ENCODE measurements around the gene CACNA1E.
"Not testable (repeated sequence)": the region's sequence is repeated elsewhere in the genome, so short reads cannot be mapped to it uniquely, and the experiment has no call there.

Gene CACNA1E

DNA sequence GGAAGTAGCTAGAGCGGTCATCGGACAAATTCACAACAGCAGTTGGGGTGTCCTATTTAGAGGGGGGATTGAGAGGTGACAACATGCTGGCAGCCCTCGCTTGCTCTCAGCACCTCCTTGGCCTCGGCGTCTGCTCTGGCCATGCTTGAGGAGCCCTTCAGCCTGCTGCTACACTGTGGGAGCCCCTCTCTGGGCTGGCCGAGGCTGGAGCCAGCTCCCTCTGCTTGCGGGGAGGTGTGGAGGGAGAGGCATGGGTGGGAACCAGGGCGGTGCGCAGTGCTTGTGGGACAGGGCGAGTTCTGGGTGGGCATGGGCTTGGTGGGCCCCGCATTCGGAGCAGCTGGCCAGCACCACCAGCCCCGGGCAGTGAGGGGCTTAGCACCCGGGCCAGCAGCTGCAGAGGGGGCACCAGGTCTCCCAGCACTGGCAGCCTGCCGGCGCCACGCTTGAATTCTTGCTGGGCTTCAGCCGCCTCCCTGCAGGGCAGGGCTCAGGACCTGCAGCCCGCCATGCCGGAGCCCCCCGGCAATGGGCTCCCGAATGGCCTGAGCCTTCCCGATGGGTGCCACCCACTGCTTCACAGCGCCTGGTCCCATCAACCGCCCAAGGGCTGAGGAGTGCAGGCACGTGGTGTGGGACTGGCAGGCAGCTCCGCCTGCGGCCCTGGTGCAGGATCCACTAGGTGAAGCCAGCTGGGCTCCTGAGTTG lies 349.0 kb downstream of the CACNA1E start:
- DNase-seq = not testable (repeated sequence)

DNA sequence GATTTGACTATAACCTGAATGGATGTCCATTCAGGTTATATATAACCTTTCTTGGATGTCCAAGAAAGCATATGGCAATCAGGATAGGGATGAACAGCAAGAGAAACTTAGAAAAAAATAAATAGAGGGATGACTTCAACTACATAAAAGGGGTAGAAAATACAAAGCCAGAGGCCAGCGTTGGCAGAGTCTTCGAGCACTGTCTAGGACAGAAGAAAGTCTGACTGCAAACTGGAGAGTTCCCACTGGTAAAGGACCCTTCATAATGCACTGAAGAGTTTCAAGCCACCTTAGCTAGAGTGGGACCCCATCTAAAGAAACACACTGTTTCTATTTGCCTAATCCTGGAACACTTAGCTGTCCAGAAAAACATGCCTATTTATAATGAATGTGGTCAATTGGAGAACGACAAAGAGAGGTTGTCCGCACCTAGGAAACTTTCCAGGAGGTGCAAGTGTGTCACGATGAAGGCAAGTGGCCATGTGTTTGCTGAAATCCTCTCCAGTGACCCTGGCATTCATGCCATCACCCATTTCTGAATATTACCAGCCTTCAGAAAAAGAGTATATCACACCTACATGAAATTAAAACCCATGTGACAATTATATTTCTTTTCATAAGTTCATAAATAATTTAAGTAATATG lies 362.8 kb downstream of the CACNA1E start:
- DNase-seq = no peak

DNA sequence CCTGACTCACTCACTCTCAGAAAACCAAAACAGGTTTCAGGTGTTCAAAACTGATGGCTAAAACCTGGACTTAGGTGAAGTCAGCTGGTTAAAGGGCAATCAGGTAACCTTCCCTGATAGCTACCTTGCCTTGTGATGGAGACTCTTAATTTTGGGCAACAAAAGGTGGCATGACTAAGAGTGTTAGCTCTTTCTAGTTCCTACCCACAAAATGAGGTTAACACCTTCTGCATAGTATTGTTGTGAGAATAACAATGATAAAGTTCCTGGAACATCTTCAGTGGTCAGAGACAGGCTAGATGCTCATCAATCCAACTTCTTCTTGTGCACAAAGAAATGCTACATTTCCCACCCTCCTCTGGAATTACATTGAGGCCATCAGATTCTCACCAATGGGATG lies 363.4 kb downstream of the CACNA1E start:
- no peak for DNase-seq

DNA sequence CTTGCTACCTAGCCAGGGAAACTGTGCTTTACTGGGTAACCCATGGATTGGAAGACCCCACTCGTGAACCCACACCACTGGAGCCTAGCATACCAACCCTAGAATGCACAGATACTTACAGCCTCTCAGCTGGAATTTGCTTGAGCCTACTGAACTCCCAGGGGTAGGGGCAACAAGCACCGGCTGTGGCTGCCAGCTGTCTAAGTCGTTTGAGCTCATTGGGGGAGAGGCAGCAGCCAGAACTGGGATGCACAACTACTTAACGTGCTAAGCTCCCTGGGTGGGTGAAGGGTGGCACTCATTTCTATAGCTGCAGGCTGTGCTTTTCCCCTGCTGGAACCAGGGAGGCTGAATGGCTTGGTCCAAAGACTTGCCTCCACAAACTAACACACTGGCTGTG lies 365.8 kb downstream of the CACNA1E start:
- no peak for DNase-seq

DNA sequence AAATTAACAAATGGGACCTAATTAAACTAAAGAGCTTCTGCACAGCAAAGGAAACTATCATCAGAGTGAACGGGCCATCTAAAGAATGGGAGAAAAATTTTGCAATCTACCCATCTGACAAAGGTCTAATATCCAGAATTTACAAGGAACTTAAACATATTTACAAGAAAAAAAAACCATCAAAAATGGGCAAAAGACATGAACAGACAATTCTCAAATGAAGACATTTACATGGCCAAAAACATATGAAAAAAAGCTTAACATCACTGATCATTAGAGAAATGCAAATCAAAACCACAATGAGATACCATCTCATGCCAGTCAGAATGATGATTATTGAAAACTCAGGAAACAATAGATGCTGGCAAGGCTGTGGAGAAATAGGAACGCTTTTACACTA lies 370.9 kb downstream of the CACNA1E start:
- not testable (repeated sequence) for DNase-seq

DNA sequence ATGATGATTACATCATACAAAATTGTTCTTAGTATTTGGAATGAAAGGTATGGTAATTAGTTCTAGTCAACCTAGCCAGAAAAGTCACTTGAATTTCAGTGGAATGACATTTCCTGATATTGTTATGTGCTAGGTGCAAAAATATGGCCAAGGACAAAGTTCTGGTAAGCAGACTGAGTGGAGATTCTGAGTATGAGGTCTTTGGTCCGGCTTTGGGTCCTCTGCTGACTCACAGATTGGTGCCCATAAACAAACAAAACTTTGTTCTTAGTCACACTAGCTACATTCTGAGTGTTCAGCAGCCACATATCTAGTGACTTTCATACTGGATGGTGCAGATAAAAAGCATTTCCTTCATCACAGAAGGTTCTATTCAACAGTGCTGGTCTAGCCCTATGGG lies 372.1 kb downstream of the CACNA1E start:
- no peak for DNase-seq

Data from CD4-positive, alpha-beta T cell treated with Interferon alpha-2 for 1 hour (primary cell).